Upper lobe of left lung (tissue), 6 donors: Measurements from ENCODE around the gene NFU1. TPM values are rescaled to one million over a fixed set of nuclear protein-coding genes. Genes with fewer than 3 reads are reported as not detected.

Experiments
- ATAC-seq, 2 donors: fragments of 200-7000 bp; cut with Tn5 transposase; one replicate each; pipeline ENCODE4 v1.9.1; 2022; ENCODE audit warnings: mild to moderate bottlenecking in 2 of 2, moderate library complexity in 2 of 2; ENCODE audit not compliant: low FRiP score in 2 of 2
- DNase-seq, 2 donors: peaks; one replicate each; pipeline ENCODE4 v3.0.0-alpha.2; 2019 to 2020
- H3K27ac ChIP-seq, 4 donors: fragments of 200-600 bp; sonication (generic); one replicate each; pipeline ENCODE4 v1.5.1; 2016 to 2019
- H3K27me3 ChIP-seq, 4 donors: fragments of 200-600 bp; sonication (generic); one replicate each; pipeline ENCODE4 v1.5.1; 2017 to 2019
- H3K36me3 ChIP-seq, 4 donors: fragments of 200-600 bp; sonication (generic); one replicate each; pipeline ENCODE4 v1.5.1; 2016 to 2019
- H3K4me1 ChIP-seq, 4 donors: fragments of 200-600 bp; sonication (generic); one replicate each; pipeline ENCODE4 v1.5.1; 2018 to 2019
- H3K4me3 ChIP-seq, 4 donors: fragments of 200-600 bp; sonication (generic); one replicate each; pipeline ENCODE4 v1.5.1; 2017 to 2019; ENCODE audit warnings: mild to moderate bottlenecking in 2 of 4, moderate library complexity in 1 of 4
- H3K9me3 ChIP-seq, 4 donors: fragments of 200-600 bp; sonication (generic); one replicate each; pipeline ENCODE4 v1.5.1; 2018 to 2019
- CTCF ChIP-seq, 6 experiments: fragments of 450-650 bp in 4 of 6; fragments of 200-600 bp in 2 of 6; sonication (generic) in 2 of 6; IDR thresholded peaks; one replicate each; pipeline ENCODE4 v1.5.1; 2016 to 2019; ENCODE audit warnings: antibody characterized with exemption in 6 of 6
- EP300 ChIP-seq, 4 donors: sonication (generic); formaldehyde crosslinking; IDR thresholded peaks; one replicate each; pipeline ENCODE4 v1.5.1; 2017; ENCODE audit warnings: antibody characterized with exemption in 4 of 4, control low read depth in 2 of 4
- POLR2A ChIP-seq, 4 donors: fragments of 450-650 bp; IDR thresholded peaks; one replicate each; pipeline ENCODE4 v1.5.1; 2016 to 2017; ENCODE audit warnings: antibody characterized with exemption in 4 of 4, mild to moderate bottlenecking in 2 of 4
- POLR2AphosphoS5 ChIP-seq, 2 donors: sonication (generic); formaldehyde crosslinking; IDR thresholded peaks; one replicate each; pipeline ENCODE4 v1.5.1; 2017; ENCODE audit warnings: antibody characterized with exemption in 2 of 2
- WGBS, 2 donors: methylation state at CpG; one replicate each; pipeline ENCODE4 v1.1.5; 2017 to 2018; 5-methylcytosine and 5-hydroxymethylcytosine counted together
- total RNA-seq, 6 donors: library from RNA; depleted of rRNA in 4 of 6; stranded (reverse); fragments of >200 nt in 4 of 6; gene quantifications; one replicate each; pipeline versions ENCODE4 v1.1.0 to v1.2.1, GENCODE V29; 2016 to 2021
- donor health status: DM: no; HTN: no; CAD: no; lungs with moderate emphysema.
- donor health status: DM: no; HTN: yes; CAD: no; lungs with severe emphysema.

The NFU1 gene
- total RNA-seq, 6 donors from 2014 or later, result 23.0 to 49.8 (median 38.6) TPM

GRCh38 chr2:69387770-69388481 is 49.3 kb downstream of the NFU1 start:
- peak overlapping the region; percentile 55 to 96 (median 78) for H3K4me3 ChIP-seq
- no peaks in the 10 kb centered on the region for H3K36me3 ChIP-seq
- no peaks in the 10 kb centered on the region for H3K27me3 ChIP-seq
- WGBS, 2 donors, result 80 to 82% methylated on average over 14 of the region's 14 CpGs
- peak overlapping the region; percentile 84 to 95 (median 91) for H3K27ac ChIP-seq
- H3K4me1 ChIP-seq, result peaks cover 11 to 44% (median 26%) of the 10 kb centered on the region in 4 donors
- DNase-seq, result no peak
- no peak for TF ChIP-seq CTCF (IDR thresholded peaks at IDR 0.05)
- TF ChIP-seq EP300 (IDR thresholded peaks at IDR 0.05), result no peak
- no peak for TF ChIP-seq POLR2A (IDR thresholded peaks at IDR 0.05)
- TF ChIP-seq POLR2AphosphoS5 (IDR thresholded peaks at IDR 0.05), result no peak
- no peak for ATAC-seq
- H3K9me3 ChIP-seq, result no peaks in the 10 kb centered on the region

- ATAC-seq, result peak; percentile 98 to 100
- no peaks in the 10 kb centered on the region for H3K27me3 ChIP-seq
- no peaks in the 10 kb centered on the region for H3K36me3 ChIP-seq
- H3K9me3 ChIP-seq, result no peaks in the 10 kb centered on the region
- TF ChIP-seq POLR2A (IDR thresholded peaks at IDR 0.05) (peak in 3 of 4 donors; percentile 63 to 95 (median 85)), EP300 (IDR thresholded peaks at IDR 0.05) (no peak), POLR2AphosphoS5 (IDR thresholded peaks at IDR 0.05) (peak; percentile 63 to 84), CTCF (IDR thresholded peaks at IDR 0.05) (peak in 2 of 6 experiments; percentile 11 to 14)
- H3K27ac ChIP-seq, result peak within 1 kb of the TSS; percentile 84 to 95 (median 91)
- peak within 1 kb of the TSS; percentile 75 to 97 (median 88) for H3K4me3 ChIP-seq
- H3K4me1 ChIP-seq, result peaks cover 11 to 49% (median 29%) of the 10 kb centered on the region in 4 donors
- WGBS, 2 donors, result 1 to 2% methylated on average over 41 to 49 of the region's 97 CpGs
- peak; percentile 97 to 100 for DNase-seq
These were observed 50.2 kb downstream of the NFU1 start, which contains the start of gene GFPT1 for GRCh38 chr2:69386789-69387734. GFPT1 (minus strand) TSS chr2:69387227; CDS start chr2:69387071, 156 bp downstream.

GRCh38 chr2:69386360-69386759 is 50.9 kb downstream of the NFU1 start:
- Histone ChIP-seq H3K9me3 (no peaks in the 10 kb centered on the region), H3K27ac (peak overlapping the region; percentile 84 to 95 (median 91))
- 10 to 11% methylated on average over 6 of the region's 6 CpGs for WGBS, 2 donors

GRCh38 chr2:69385443-69386151 is 51.6 kb downstream of the NFU1 start:
- ATAC-seq (no peak), DNase-seq (no peak)
- peak overlapping the region; percentile 75 to 97 (median 88) for H3K4me3 ChIP-seq
- peak overlapping the region in 2 of 4 donors; percentile 88 to 94 for H3K27ac ChIP-seq
- 50 to 52% methylated on average over 8 of the region's 8 CpGs for WGBS, 2 donors
- no peaks in the 10 kb centered on the region for H3K9me3 ChIP-seq
- peaks cover 17 to 64% (median 38%) of the 10 kb centered on the region in 4 donors for H3K4me1 ChIP-seq
- H3K27me3 ChIP-seq, result no peaks in the 10 kb centered on the region
- no peaks in the 10 kb centered on the region for H3K36me3 ChIP-seq
- peak in 1 of 4 donors; percentile 51 for TF ChIP-seq EP300 (IDR thresholded peaks at IDR 0.05)
- no peak for TF ChIP-seq CTCF (IDR thresholded peaks at IDR 0.05)

More at GRCh38 chr2:69386360-69386759, 50.9 kb downstream of the NFU1 start:
- DNase-seq, result no peak
- Histone ChIP-seq H3K36me3 (no peaks in the 10 kb centered on the region), H3K27me3 (no peaks in the 10 kb centered on the region), H3K4me1 (peaks cover 17 to 56% (median 36%) of the 10 kb centered on the region in 4 donors), H3K4me3 (peak overlapping the region; percentile 75 to 97 (median 88))
- no peak for TF ChIP-seq POLR2AphosphoS5 (IDR thresholded peaks at IDR 0.05)
- ATAC-seq, result no peak
